IMR-90 (cell line): ENCODE measurements around the gene PYY.

Experiments used
- CTCF ChIP-seq: conservative IDR thresholded peaks from 2 replicates; pipeline ENCODE4 v1.5.1; 2012; ENCODE audit warnings: mild to moderate bottlenecking, low read depth, low read length, improper control_type of control experiment
- POLR2A ChIP-seq: IDR thresholded peaks from 2 replicates; pipeline ENCODE4 v1.6.1; 2012; ENCODE audit warnings: mild to moderate bottlenecking, low read depth, low read length

DNA sequence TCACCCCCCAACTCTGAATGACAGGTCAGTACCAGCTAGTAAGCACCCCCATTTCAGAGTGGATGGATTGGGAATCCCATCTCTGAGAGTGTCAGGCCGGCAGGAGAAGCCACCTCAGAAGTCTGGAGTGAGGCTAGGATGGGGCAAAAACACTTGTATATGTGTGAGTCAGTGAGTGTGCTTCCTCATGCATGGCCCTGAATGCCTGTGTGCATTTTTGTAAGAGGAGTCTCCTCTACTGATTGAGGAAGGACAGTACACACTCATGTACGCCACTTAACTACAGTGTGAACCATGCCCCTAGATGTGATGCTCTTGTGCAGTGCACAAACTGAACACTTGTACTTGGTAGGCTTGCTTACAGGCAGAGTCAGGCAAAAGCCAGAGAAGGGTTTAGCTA, 28.4 kb upstream of the PYY start:
- TF ChIP-seq CTCF: no peak
- no peak for TF ChIP-seq POLR2A
